Measurements from ENCODE around the gene PRKAG2.

PRKAG2 gene

GRCh38 chr7:151663382-151664100, 213.4 kb downstream of the PRKAG2 start:
- DNase-seq: no peak

- no peak for DNase-seq
These were observed 214.6 kb downstream of the PRKAG2 start for GRCh38 chr7:151662251-151662826.

- DNase-seq: no peak
These were observed 215.3 kb downstream of the PRKAG2 start for GRCh38 chr7:151661587-151661986.

GRCh38 chr7:151660141-151660540, 216.8 kb downstream of the PRKAG2 start:
- DNase-seq: no peak

- DNase-seq: no peak
These were observed 217.7 kb downstream of the PRKAG2 start for GRCh38 chr7:151659219-151659618.

GRCh38 chr7:151658778-151659177, 218.1 kb downstream of the PRKAG2 start:
- no peak for DNase-seq

GRCh38 chr7:151657173-151657572, 219.7 kb downstream of the PRKAG2 start:
- DNase-seq: no peak

GRCh38 chr7:151655555-151655954, 221.4 kb downstream of the PRKAG2 start:
- DNase-seq: no peak

- DNase-seq: no peak
These were observed 224.8 kb downstream of the PRKAG2 start for GRCh38 chr7:151652111-151652510.

- no peak for DNase-seq
These were observed 226.8 kb downstream of the PRKAG2 start for GRCh38 chr7:151650161-151650560.

GRCh38 chr7:151648429-151648828, 228.5 kb downstream of the PRKAG2 start:
- no peak for DNase-seq

- no peak for DNase-seq
These were observed 229.0 kb downstream of the PRKAG2 start for GRCh38 chr7:151647874-151648273.

- DNase-seq: no peak
These were observed 229.9 kb downstream of the PRKAG2 start for GRCh38 chr7:151647006-151647405.

- no peak for DNase-seq
These were observed 231.6 kb downstream of the PRKAG2 start for GRCh38 chr7:151645311-151645710.

GRCh38 chr7:151644554-151644953, 232.4 kb downstream of the PRKAG2 start:
- DNase-seq: no peak

- DNase-seq: no peak
These were observed 234.2 kb downstream of the PRKAG2 start for GRCh38 chr7:151642746-151643145.

GRCh38 chr7:151641587-151641986, 235.3 kb downstream of the PRKAG2 start:
- no peak for DNase-seq

GRCh38 chr7:151637781-151638261, 239.1 kb downstream of the PRKAG2 start:
- DNase-seq: no peak

- no peak for DNase-seq
These were observed 242.3 kb downstream of the PRKAG2 start for GRCh38 chr7:151634643-151635042.

- DNase-seq: no peak
These were observed 243.5 kb downstream of the PRKAG2 start for GRCh38 chr7:151633516-151633812.

- peak; percentile 22 for DNase-seq
These were observed 244.0 kb downstream of the PRKAG2 start for GRCh38 chr7:151632750-151633515.

GRCh38 chr7:151631953-151632749, 244.8 kb downstream of the PRKAG2 start:
- peak; percentile 88 for DNase-seq

- DNase-seq: peak; percentile 23
These were observed 245.4 kb downstream of the PRKAG2 start for GRCh38 chr7:151631570-151631952.
